Measurements from ENCODE around the gene EPS8L3.
"Not testable (repeated sequence)": the region's sequence is repeated elsewhere in the genome, so short reads cannot be mapped to it uniquely, and the experiment has no call there.

EPS8L3 gene

GRCh38 chr1:109711593-109712320 is 52.0 kb downstream of the EPS8L3 start, which contains the start of gene GSTM5:
Gene GSTM5, plus strand, starts transcription at chr1:109712251. Its CDS starts 62 bp downstream, at chr1:109712313.
- not testable (repeated sequence) for DNase-seq (ENCODE audit: low read depth)

DNA sequence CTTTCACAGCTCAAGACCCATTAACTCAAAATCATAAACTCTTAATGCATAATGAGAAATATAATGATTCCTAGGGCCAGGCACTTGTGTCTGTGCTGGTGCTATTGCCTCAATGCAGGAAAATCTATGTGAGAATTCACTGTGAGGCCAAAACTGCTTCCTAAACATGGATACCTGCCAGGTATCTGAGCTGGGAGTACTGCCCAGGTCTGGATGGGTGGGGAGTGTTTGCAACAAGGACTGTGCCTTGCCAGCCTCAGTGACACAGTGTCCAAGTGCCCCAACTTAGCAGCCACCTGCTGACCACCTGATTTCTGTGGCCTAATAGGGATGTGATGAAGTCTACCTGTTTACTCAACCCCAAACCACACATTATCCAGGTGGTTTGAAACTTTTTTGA is 53.9 kb downstream of the EPS8L3 start:
- not testable (repeated sequence) for DNase-seq (ENCODE audit: low read depth)

DNA sequence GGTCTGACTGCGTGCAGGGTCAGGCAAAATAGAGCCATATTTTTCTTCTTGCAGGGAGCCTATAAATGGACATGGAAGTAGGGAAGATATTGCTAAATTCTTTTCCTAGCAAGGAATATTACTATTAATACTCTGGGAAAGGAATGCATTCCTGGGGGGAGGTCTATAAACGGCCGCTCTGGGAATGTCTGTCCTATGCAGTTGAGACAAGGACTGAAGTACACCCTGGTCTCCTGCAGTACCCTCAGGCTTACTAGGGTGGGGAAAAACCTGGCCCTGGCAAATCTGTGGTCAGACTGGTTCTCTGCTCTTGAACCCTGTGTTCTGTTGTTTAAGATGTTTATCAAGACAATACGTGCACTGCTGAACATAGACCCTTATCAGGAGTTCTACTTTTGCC is 54.8 kb downstream of the EPS8L3 start:
- DNase-seq (ENCODE audit: low read depth), result not testable (repeated sequence)

DNA sequence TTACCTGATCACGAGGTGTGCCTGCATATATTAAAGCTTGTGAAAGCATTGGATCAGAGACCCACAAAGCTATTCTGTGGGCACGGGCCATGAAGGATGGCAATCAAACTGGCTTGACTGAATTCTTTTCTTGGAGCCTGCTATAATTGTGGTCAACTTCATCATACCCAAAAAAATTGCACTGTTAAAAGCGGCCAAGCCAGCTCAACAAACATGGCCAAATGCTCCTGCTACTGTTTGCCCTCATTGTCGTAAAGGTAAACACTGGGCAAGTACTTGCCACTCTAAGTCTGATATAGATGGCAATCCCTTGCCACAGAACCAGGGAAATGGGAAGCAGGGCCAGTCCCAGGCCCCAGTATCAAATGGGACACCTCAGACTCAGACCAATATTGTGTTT is 58.3 kb downstream of the EPS8L3 start:
- no peak for DNase-seq (ENCODE audit: low read depth)

DNA sequence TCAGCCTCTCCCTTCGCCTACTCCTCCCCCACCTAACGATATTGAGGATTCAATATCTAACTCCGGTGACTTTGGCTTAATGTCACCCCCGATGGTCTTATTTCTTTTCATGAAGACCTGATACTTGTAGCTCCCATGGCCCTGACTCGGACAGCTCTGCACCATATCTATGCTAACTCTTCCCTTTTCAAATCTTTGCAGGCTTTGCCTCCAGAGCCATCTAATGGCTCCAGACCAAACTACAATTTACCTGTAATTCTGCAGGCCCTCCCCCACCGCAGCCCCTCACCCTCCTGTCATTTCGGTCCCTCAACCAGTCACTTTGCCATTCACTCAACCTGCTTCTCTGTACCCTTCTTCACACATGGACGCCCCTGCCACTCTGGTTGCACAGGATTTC is 59.5 kb downstream of the EPS8L3 start:
- no peak for DNase-seq (ENCODE audit: low read depth)

GRCh38 chr1:109702940-109703339 is 60.8 kb downstream of the EPS8L3 start:
- DNase-seq (ENCODE audit: low read depth), result not testable (repeated sequence)

All from GM04503 (cell line).